A673 (cell line): ENCODE results near the gene CARD11. TPM values are rescaled to one million over a fixed set of nuclear protein-coding genes. Genes with fewer than 3 reads are reported as not detected.

Source experiments
- BruUV-seq: library from RNA; stranded (reverse); fragments of 400-500 nt; replicated peaks from 2 replicates; lab custom pipeline; 2021; lab: Mats Ljungman, UMichigan
- CTCF ChIA-PET: fragments of 300-600 bp; sonication (Branson Sonifier 250); formaldehyde crosslinking; loops from one replicate; lab custom pipeline; 2022; ENCODE audit warnings: antibody characterized with exemption; lab: Charles Lee
- POLR2A ChIA-PET: fragments of 300-600 bp; sonication (Branson Sonifier 250); formaldehyde crosslinking; loops from one replicate; lab custom pipeline; 2022; ENCODE audit warnings: antibody characterized with exemption; ENCODE audit not compliant: low non-redundant PET; lab: Charles Lee
- DNase-seq: peaks from one replicate; pipeline ENCODE4 v3.0.0-alpha.2; 2015; ENCODE audit warnings: low spot score
- H3K27ac ChIP-seq: fragments of 200-600 bp; sonication (generic); 2 replicates; pipeline ENCODE4 v1.5.1; 2016; ENCODE audit warnings: mixed run types, low read depth, mild to moderate bottlenecking, mixed read lengths, antibody characterized with exemption, low read length; ENCODE audit not compliant: poor library complexity, severe bottlenecking
- H3K27me3 ChIP-seq: fragments of 200-600 bp; sonication (generic); replicated peaks from 2 replicates; pipeline ENCODE4 v1.6.1; 2017; ENCODE audit warnings: mixed run types, low read depth, mild to moderate bottlenecking, mixed read lengths, antibody characterized with exemption, low read length; ENCODE audit not compliant: insufficient read depth, poor library complexity
- H3K36me3 ChIP-seq: fragments of 200-600 bp; sonication (generic); 2 replicates; pipeline ENCODE4 v1.6.1; 2016; ENCODE audit warnings: mixed run types, mild to moderate bottlenecking, mixed read lengths, antibody characterized with exemption, low read length; ENCODE audit not compliant: insufficient read depth, poor library complexity, severe bottlenecking
- H3K4me1 ChIP-seq: fragments of 200-600 bp; sonication (generic); 2 replicates; pipeline ENCODE4 v1.6.1; 2017; ENCODE audit warnings: mixed run types, mild to moderate bottlenecking, mixed read lengths, antibody characterized with exemption, low read length; ENCODE audit not compliant: insufficient read depth, poor library complexity, severe bottlenecking
- H3K4me3 ChIP-seq: fragments of 200-600 bp; sonication (generic); 2 replicates; pipeline ENCODE4 v1.5.1; 2016; ENCODE audit warnings: low read depth, mixed run types, mild to moderate bottlenecking, mixed read lengths, low read length; ENCODE audit not compliant: poor library complexity, severe bottlenecking
- H3K9me3 ChIP-seq: fragments of 200-600 bp; sonication (generic); 2 replicates; pipeline ENCODE4 v1.6.1; 2016; ENCODE audit warnings: mixed run types, low read depth, mild to moderate bottlenecking, mixed read lengths, antibody characterized with exemption, low read length; ENCODE audit not compliant: poor library complexity, severe bottlenecking
- CTCF ChIP-seq: fragments of 300-800, 200-600 bp; sonication (generic); conservative IDR thresholded peaks from 2 replicates; pipeline ENCODE4 v1.5.1; 2017; ENCODE audit warnings: low read depth, mild to moderate bottlenecking, antibody characterized with exemption, low read length, moderate library complexity, mixed read lengths
- EZH2 ChIP-seq: fragments of 200-600 bp; sonication (generic); IDR thresholded peaks from 2 replicates; pipeline ENCODE4 v1.6.1; 2017; ENCODE audit warnings: borderline replicate concordance, low read depth, mild to moderate bottlenecking, mixed read lengths, antibody characterized with exemption, low read length; ENCODE audit not compliant: poor library complexity, severe bottlenecking
- intact Hi-C: fragments of 100-400 bp; cut with micrococcal nuclease; formaldehyde crosslinking; loops from one replicate; pipeline ENCODE4 v1.10.0; 2022; ENCODE audit not compliant: unreplicated experiment
- total RNA-seq: library from RNA; stranded (reverse); gene quantifications from 2 replicates; pipeline ENCODE4 v1.2.3, GENCODE V29; 2021

CARD11 gene
- total RNA-seq, 1 experiment from 2014 or later = 1.8 TPM

DNA sequence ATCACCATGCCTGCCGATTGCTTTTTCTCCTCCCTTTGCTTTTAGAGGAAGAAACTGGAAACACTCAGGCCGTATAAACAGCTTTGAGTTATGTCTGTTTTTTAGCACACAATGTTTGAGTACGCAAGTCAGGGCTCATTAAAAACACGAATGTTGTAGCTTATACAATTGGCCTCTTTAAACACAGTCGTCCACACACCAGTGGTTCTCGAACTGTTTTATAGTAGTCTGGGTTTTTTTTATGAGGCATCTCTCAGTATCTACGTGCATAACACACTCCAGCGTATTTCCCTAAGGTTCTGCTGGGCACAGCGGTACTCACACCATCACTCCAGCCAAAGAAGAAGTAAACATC is 13.4 kb upstream of the CARD11 start:
- CTCF ChIA-PET = no interaction called here
- intact Hi-C loops = no loop called here
- Histone ChIP-seq H3K27me3 (peaks cover 39% of the 10 kb centered on the region), H3K4me1 (no peaks in the 10 kb centered on the region), H3K36me3 (no peaks in the 10 kb centered on the region), H3K27ac (no peak overlapping the region), H3K9me3 (no peaks in the 10 kb centered on the region), H3K4me3 (no peak overlapping the region)
- DNase-seq = no peak
- TF ChIP-seq EZH2 (no peak), CTCF (no peak)
- POLR2A ChIA-PET = no interaction called here
- BruUV-seq = no TSS peak

GRCh38 chr7:3056234-3057065 is 12.8 kb upstream of the CARD11 start:
- Histone ChIP-seq H3K27ac (no peak overlapping the region), H3K4me3 (no peak overlapping the region), H3K4me1 (no peaks in the 10 kb centered on the region), H3K36me3 (no peaks in the 10 kb centered on the region), H3K27me3 (peaks cover 39% of the 10 kb centered on the region), H3K9me3 (no peaks in the 10 kb centered on the region)
- intact Hi-C loops = no loop called here
- CTCF ChIA-PET = no interaction called here
- no peak for TF ChIP-seq CTCF
- POLR2A ChIA-PET = no interaction called here
- no peak for DNase-seq
- no TSS peak for BruUV-seq

GRCh38 chr7:3055626-3056025 is 12.0 kb upstream of the CARD11 start:
- H3K27me3 ChIP-seq = peaks cover 39% of the 10 kb centered on the region
- intact Hi-C loops = no loop called here
- DNase-seq = no peak
- H3K9me3 ChIP-seq = no peaks in the 10 kb centered on the region
- POLR2A ChIA-PET = no interaction called here
- H3K4me1 ChIP-seq = no peaks in the 10 kb centered on the region
- CTCF ChIA-PET = no interaction called here
- no peak overlapping the region for H3K4me3 ChIP-seq
- BruUV-seq = no TSS peak
- H3K36me3 ChIP-seq = no peaks in the 10 kb centered on the region
- TF ChIP-seq CTCF = no peak
- TF ChIP-seq EZH2 = no peak
- H3K27ac ChIP-seq = no peak overlapping the region
